Subcutaneous abdominal adipose tissue (tissue), 5 donors: ENCODE results near the gene NKX6-1.

ENCODE experiments used
- H3K27ac ChIP-seq: one replicate; pipeline ENCODE4 v1.7.0; 2013; ENCODE audit warnings: low read depth, mild to moderate bottlenecking, inconsistent platforms, low read length, moderate library complexity
- H3K27me3 ChIP-seq, 5 donors: one replicate each; pipeline ENCODE4 v1.7.0; 2013; ENCODE audit warnings: low read length in 5 of 5, inconsistent platforms in 1 of 5; ENCODE audit not compliant: control insufficient read depth in 5 of 5, insufficient read depth in 4 of 5
- H3K36me3 ChIP-seq, 5 donors: one replicate each; pipeline ENCODE4 v1.7.0; 2013; ENCODE audit warnings: low read length in 5 of 5; ENCODE audit not compliant: control insufficient read depth in 5 of 5, insufficient read depth in 5 of 5
- H3K4me1 ChIP-seq, 5 donors: one replicate each; pipeline ENCODE4 v1.7.0; 2013; ENCODE audit warnings: low read length in 5 of 5, mild to moderate bottlenecking in 3 of 5, moderate library complexity in 1 of 5; ENCODE audit not compliant: control insufficient read depth in 5 of 5, insufficient read depth in 5 of 5
- H3K4me3 ChIP-seq, 5 donors: one replicate each; pipeline ENCODE4 v1.7.0; 2013; ENCODE audit warnings: low read length in 5 of 5, low read depth in 1 of 5
- H3K9ac ChIP-seq, 5 donors: one replicate each; pipeline ENCODE4 v1.7.0; 2013; ENCODE audit warnings: low read length in 5 of 5, mild to moderate bottlenecking in 4 of 5, moderate library complexity in 3 of 5
- H3K9me3 ChIP-seq, 5 donors: one replicate each; pipeline ENCODE4 v1.7.0; 2013; ENCODE audit warnings: low read length in 5 of 5; ENCODE audit not compliant: control insufficient read depth in 5 of 5
- donor health status: healthy.
- donor health status: healthy.
- donor health status: healthy.
- donor health status: healthy.
- donor health status: healthy.

The NKX6-1 gene

DNA sequence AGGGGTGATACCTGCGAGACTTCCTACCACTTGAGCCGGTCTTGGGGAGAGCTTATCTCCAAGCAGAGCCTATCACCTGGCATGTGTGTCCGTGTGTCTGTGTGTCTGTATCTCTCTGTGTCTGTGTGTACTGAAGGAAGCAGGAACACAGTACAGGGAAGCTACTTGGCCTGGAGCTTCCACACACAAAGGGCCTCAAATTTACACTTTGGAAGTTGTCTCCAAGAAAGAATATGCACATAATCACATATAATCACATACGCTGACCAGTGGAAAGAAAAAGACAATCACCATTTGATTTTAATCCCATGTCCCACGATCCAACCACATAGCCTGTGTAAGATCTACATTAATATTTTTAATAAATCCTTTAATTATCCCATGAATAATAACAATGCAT, 13.2 kb upstream of the NKX6-1 start:
- peaks cover 4 to 18% (median 8%) of the 10 kb centered on the region in 5 donors for H3K27me3 ChIP-seq

DNA sequence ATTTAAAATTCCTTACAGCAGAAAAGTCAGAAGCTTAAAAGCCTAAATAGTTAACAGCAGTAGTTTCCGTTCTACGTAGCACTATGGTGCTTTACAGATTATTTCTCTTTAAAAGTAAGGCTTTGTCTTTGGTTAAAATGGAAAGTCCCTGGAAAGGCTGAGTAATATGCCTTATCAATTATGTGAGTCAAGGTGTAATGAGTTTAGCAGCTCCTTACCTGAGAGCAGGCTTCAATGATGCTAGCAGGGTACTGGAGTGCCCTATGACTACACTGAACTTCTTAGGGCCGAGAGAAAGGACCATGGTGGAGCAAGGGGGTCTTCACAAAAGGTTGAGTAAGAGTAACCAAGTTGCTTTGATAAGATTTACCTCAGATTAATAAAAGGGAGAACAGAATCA, 12.6 kb upstream of the NKX6-1 start:
- no peaks in the 10 kb centered on the region for H3K4me1 ChIP-seq
- H3K4me3 ChIP-seq: no peak overlapping the region
- peaks cover 6 to 24% (median 11%) of the 10 kb centered on the region in 5 donors for H3K27me3 ChIP-seq
- H3K36me3 ChIP-seq: no peaks in the 10 kb centered on the region
- no peak overlapping the region for H3K9ac ChIP-seq
- no peaks in the 10 kb centered on the region for H3K9me3 ChIP-seq
- no peak overlapping the region for H3K27ac ChIP-seq

More for the DNA sequence above, 13.2 kb upstream of the NKX6-1 start:
- Histone ChIP-seq H3K4me3 (no peak overlapping the region), H3K36me3 (no peaks in the 10 kb centered on the region), H3K9me3 (no peaks in the 10 kb centered on the region), H3K27ac (no peak overlapping the region), H3K4me1 (no peaks in the 10 kb centered on the region), H3K9ac (no peak overlapping the region)

DNA sequence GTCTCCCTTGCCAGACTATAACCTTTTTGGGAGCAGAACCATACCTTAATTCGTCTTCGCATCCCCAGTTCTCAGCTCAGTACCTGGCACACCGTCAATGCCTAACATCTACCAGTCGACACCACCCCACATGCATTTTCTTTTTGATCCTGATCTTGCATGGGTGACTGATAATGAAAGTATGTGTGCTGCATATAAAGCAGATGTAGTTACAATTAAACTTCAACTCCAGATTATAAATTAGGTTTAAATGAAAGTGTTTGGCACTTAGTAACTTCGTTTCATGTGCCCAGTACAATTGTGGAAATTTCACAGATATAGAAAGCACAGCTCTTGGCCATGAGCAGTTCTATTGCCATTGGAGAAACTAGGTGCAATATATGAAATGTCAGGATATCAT, 8.8 kb upstream of the NKX6-1 start:
- peaks cover 0 to 2% (median 0%) of the 10 kb centered on the region in 5 donors for H3K4me1 ChIP-seq
- peaks cover 13 to 58% (median 32%) of the 10 kb centered on the region in 5 donors for H3K27me3 ChIP-seq

DNA sequence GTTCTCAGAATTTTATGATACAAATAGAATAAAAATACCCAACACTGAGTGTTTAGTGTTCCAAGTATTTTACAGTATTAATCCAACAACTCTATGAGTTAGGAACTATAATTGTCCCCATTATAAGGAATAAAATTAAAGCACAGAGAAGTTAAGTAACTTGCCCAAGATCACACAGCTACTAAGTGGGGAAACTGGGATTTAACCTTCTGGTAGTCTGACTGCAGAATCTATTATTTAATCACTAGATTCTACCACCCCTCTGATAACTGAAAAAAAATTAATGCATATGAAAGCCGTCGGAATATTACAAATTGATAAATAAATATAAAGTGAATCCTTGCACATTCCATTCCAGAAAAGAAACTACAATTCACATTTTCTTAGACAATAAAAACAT, 5.7 kb upstream of the NKX6-1 start:
- peaks cover 40 to 87% (median 63%) of the 10 kb centered on the region in 5 donors for H3K27me3 ChIP-seq

More for the DNA sequence above, 8.8 kb upstream of the NKX6-1 start:
- H3K9me3 ChIP-seq: no peaks in the 10 kb centered on the region
- H3K9ac ChIP-seq: no peak overlapping the region
- no peak overlapping the region for H3K27ac ChIP-seq
- no peaks in the 10 kb centered on the region for H3K36me3 ChIP-seq
- no peak overlapping the region for H3K4me3 ChIP-seq

DNA sequence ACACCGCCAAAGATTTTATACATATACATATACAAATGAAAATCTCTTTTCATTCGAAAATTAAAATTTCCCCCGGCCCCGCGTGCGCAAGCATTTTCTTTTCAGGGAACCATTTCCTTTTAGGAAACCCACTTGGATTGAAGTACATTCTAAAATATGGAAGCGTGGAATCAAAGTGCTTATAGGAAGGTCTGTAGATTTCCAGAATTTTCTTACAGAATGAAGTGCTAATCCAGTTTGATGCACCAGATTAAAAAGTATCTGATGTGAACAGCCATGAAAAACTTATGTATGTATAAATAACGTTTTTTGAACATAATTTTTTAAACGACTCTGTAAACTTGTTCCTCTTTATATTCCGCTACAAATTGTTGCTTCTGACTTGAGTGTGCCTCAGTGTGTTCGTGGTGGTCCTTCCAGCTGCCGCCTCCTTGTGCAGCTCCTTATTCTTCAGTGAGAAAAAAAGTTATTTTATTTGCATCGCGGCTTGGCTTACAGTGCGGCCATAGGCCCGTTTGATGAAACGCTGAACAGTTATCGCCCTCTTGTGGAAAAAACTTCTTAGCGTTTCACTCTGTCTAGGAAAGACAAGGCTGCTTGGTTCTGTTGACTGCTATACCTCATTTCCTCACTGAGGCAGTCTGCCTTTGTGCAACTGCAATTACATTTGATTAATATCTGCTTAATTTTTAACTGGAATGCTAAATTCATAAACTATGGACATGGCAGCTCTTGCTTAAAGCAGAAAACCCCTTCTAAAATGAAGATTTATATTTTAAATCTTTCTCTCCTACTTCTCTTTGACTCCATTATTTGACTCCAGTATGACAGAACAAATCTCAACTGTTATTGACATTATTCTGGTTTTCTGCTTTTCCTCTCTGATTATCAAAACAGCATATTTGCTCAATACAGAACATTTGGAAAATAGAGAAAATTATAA, 4.7 kb upstream of the NKX6-1 start:
- Histone ChIP-seq H3K4me1 (peaks cover 0 to 14% (median 12%) of the 10 kb centered on the region in 5 donors), H3K27ac (no peak overlapping the region), H3K9ac (no peak overlapping the region), H3K27me3 (peaks cover 49 to 92% (median 65%) of the 10 kb centered on the region in 5 donors), H3K9me3 (no peaks in the 10 kb centered on the region), H3K36me3 (no peaks in the 10 kb centered on the region), H3K4me3 (no peak overlapping the region)

More for the DNA sequence above, 5.7 kb upstream of the NKX6-1 start:
- H3K27ac ChIP-seq: no peak overlapping the region
- peaks cover 0 to 3% (median 1%) of the 10 kb centered on the region in 5 donors for H3K4me1 ChIP-seq
- H3K36me3 ChIP-seq: no peaks in the 10 kb centered on the region
- no peak overlapping the region for H3K9ac ChIP-seq
- no peak overlapping the region for H3K4me3 ChIP-seq
- H3K9me3 ChIP-seq: no peaks in the 10 kb centered on the region

DNA sequence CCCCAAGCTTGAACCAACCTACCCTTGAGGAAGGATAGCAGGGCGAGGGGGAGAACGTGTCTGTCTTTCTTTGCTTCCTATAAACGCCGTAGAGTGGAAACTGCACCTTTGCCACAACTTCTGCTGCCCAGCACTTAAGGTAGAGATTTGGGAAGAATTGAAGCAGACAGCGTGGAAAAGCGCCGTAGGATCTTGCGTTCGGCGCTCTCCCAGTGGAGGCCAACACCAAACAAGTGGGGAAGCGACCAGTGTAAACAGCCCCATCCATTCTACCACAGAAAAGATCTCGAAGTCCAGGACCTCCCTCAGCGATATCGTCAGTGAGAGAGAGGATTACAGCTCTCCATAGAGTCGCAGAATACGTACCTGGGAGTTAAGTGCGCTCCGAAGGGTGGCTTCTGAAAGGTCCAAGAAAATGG, 3.9 kb upstream of the NKX6-1 start:
- H3K9me3 ChIP-seq: no peaks in the 10 kb centered on the region
- H3K4me1 ChIP-seq: peaks cover 0 to 22% (median 20%) of the 10 kb centered on the region in 5 donors
- peaks cover 55 to 97% (median 73%) of the 10 kb centered on the region in 5 donors for H3K27me3 ChIP-seq
- H3K9ac ChIP-seq: no peak overlapping the region
- H3K36me3 ChIP-seq: no peaks in the 10 kb centered on the region
- no peak overlapping the region for H3K4me3 ChIP-seq
- H3K27ac ChIP-seq: no peak overlapping the region

DNA sequence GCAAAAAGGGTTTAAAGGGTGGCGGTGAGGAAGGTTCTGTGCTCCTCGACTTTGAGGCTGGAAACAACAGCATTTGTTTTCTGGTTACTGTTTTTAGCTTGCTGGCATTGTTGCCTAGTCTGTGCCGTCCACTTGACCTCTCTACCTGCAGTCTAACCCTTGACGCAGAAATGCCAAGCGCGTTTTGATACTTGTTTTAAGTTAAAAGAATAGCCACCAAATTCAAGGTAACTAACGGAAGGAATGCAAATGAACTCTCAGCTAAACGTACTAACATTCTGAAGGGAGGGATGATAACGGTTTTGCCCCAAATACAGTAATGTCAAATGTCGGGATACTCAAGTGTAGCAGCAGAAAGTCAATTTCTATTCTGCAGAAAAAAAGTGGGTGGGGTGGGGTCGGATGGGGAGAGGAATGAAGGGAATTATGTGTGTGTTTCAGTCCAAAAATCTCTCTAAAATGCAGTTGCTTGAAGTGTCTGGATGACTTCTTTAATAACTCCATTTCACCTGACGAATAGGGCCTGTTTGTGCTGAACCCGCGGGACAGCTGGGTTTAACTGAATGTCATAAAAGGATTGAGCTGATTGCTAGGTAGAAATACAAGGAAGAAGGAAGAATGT, 3.4 kb upstream of the NKX6-1 start:
- Histone ChIP-seq H3K27me3 (peaks cover 60 to 97% (median 75%) of the 10 kb centered on the region in 5 donors), H3K4me3 (no peak overlapping the region), H3K36me3 (no peaks in the 10 kb centered on the region), H3K9ac (no peak overlapping the region), H3K9me3 (no peaks in the 10 kb centered on the region), H3K27ac (no peak overlapping the region), H3K4me1 (peaks cover 0 to 27% (median 24%) of the 10 kb centered on the region in 5 donors)

DNA sequence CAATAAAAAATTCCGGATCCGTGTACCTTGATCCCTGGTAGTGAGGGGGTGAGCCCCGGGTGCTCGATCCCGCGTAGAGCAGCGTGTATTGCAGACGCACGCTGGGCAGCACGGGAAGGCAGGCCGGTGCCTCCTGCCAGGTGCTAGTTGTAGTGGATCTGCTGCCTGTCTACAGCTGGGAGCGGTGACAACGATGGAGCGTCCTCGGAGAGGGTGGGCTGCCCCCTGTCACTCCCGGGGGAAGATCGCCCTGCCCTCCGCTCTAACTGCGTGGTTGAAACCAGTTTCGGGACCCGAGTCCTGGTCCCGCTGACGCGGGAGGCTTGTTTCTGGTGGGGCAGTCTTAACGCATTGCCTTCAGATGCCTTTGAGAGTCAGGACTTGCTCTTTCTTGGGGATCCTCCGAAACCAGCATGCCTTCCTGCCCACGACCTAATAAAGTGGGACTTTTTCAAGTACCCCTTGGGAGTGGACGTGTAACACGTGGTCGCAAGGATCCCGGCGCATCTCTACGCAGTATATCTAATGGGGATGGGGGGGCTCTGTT, 2.7 kb upstream of the NKX6-1 start:
- Histone ChIP-seq H3K27ac (no peak overlapping the region), H3K9me3 (no peaks in the 10 kb centered on the region), H3K27me3 (peaks cover 64 to 97% (median 78%) of the 10 kb centered on the region in 5 donors), H3K4me1 (peaks cover 0 to 32% (median 30%) of the 10 kb centered on the region in 5 donors), H3K9ac (no peak overlapping the region), H3K36me3 (no peaks in the 10 kb centered on the region), H3K4me3 (no peak overlapping the region)

DNA sequence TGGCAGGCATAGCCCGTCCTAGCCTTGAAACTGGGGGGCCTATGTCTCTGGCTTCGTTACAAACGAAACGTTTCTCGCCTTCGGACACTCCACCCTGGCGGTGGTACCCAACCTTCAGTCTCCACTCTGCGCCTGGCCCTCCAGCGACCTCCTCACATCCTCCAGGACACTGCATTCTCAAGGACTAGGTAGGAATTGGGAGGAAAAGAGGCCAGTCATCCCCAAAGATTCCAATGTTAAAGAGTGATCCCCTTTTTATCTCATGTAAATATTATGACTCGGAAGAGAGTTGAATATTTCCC, 2.1 kb upstream of the NKX6-1 start:
- H3K27me3 ChIP-seq: peaks cover 70 to 98% (median 83%) of the 10 kb centered on the region in 5 donors
- H3K36me3 ChIP-seq: no peaks in the 10 kb centered on the region
- H3K4me3 ChIP-seq: no peak overlapping the region
- H3K4me1 ChIP-seq: peaks cover 0 to 37% (median 36%) of the 10 kb centered on the region in 5 donors
- H3K9ac ChIP-seq: no peak overlapping the region
- H3K9me3 ChIP-seq: no peaks in the 10 kb centered on the region
- H3K27ac ChIP-seq: no peak overlapping the region
